NCI-H2029 (cell line): Measurements from ENCODE around the gene STK17B.
"Not testable (repeated sequence)": the region's sequence is repeated elsewhere in the genome, so short reads cannot be mapped to it uniquely, and the experiment has no call there.

Source experiments
- DNase-seq: peaks from one replicate; lab custom pipeline; 2025; lab: John Stamatoyannopoulos, UW

Gene STK17B

GRCh38 chr2:196112418-196113034 lies 58.9 kb downstream of the STK17B start:
- DNase-seq: no peak

- no peak for DNase-seq
Observed at GRCh38 chr2:196108604-196109003, 62.8 kb downstream of the STK17B start.

- DNase-seq: no peak
Observed at GRCh38 chr2:196105951-196106350, 65.4 kb downstream of the STK17B start.

- no peak for DNase-seq
Observed at GRCh38 chr2:196104066-196104465, 67.3 kb downstream of the STK17B start.

GRCh38 chr2:196103626-196104025 lies 67.8 kb downstream of the STK17B start:
- DNase-seq: no peak

DNA sequence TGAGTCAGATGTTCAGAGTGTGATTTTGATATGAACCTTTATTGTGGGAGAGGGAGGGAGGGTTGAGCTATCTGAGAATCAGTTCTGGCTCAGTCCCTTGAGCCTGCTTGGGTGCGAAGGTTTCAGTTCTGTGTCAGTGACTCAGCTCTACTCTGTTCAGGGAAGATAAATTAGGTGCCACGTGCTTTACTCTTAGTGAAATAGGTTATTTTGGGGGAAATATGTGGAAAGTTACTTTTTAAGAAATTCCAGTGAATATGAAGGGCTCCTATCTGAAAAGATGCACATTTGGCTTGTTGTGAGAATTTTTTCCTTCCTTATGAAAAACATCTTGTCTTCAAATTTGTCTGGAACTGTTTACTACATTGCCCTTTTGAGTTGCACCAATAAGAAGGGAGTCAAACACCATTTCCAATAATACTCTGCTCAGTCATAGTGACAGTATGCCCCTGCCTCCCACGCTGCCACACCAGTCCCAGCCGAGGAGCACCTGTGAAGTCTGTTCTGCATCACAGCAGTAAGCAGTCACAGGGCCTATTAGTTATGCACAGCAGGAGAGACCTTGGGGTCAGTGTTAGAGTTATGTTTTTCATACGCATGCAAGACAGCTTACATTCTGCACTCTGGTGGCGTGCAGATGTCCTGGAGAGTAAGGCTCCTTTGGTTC lies 69.9 kb downstream of the STK17B start:
- DNase-seq: no peak

DNA sequence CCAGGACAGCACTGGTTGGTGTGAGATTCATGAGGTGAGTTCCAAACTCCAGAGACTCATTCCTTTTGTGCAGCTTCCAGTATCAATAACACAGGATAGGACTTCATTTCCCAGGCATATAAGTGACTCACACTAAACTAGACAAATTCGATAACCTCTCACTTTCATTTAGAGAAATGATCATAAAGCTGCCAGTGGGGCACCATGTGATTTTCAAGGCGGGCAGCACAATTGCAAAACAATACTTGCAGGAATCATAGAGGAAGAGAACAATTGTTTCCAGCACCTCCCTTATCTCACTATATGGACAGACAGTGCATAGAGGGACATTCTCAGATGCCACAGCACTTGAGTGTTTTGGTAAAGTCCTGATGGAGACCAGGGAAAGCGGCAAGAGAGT lies 71.5 kb downstream of the STK17B start:
- no peak for DNase-seq

GRCh38 chr2:196097864-196098660 lies 73.3 kb downstream of the STK17B start:
- no peak for DNase-seq

- DNase-seq: no peak
Observed at GRCh38 chr2:196096982-196097745, 74.2 kb downstream of the STK17B start.

DNA sequence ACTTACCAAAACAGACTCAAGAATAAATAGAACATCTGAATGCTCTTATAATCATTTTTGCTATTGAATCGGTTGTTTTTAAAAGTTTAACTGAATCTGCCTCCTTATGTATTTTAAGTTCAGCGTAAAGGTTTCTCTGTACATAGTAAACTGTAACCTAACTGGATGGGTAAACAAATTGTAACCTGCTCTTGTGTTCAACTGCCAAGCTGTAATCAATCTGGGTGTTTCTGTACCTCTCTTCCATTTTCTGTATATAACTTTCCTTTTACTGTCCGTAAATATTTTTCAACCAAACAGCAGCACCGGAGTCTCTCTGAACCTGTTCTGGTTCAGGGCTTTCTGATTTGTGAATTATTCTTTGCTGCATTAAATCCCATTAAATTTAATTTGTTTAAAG lies 75.1 kb downstream of the STK17B start:
- DNase-seq: no peak

- DNase-seq: not testable (repeated sequence)
Observed at GRCh38 chr2:196089448-196089847, 81.9 kb downstream of the STK17B start.

DNA sequence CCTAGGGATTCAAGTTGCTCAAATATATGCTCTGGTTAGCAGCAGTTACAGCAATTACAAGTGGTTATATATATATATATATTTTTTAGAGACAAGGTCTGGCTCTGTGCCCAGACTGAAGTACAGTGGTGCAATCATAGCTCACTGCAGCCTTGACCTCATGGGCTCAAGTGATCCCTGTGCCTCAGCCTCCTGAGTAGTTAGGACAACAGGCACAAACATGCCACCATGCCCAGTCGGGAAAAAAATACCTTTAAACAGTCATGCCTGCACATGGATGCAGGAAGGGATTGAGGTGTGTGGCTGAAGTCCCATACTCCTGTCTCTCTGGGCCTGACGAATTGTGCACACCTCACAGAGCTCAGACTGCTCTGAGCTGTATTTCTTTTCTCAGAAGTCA lies 83.2 kb downstream of the STK17B start:
- DNase-seq: peak; percentile 8

- no peak for DNase-seq
Observed at GRCh38 chr2:196086517-196087368, 84.6 kb downstream of the STK17B start.

DNA sequence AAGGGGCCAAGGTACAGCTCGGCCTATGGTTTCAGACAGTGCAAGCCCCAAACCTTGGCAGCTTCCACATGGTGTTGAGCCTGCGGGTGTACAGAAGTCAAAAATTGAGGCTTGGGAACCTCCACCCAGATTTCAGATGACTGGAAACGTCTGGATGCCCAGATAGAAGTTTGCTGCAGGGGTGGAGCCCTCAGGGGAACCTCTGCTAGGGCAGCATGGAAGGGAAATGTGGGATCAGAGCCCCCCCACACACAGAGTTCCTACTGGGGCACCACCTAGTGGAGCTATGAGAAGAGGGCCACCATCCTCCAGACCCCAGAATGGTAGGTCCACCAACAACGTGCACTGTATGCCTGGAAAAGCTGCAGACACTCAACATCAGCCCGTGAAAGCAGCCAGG lies 87.8 kb downstream of the STK17B start:
- no peak for DNase-seq
